GM12878 (cell line): Measurements from ENCODE around the gene DMD.

ENCODE experiments used
- CTCF ChIP-seq, 3 experiments: IDR thresholded peaks in 2 of 3; conservative IDR thresholded peaks in 1 of 3; 2 replicates each; pipeline ENCODE4 v1.5.1; 2011; ENCODE audit warnings: low read depth in 3 of 3, low read length in 3 of 3, mild to moderate bottlenecking in 3 of 3, control low read depth in 2 of 3, moderate library complexity in 2 of 3, inconsistent platforms in 1 of 3, mixed read lengths in 1 of 3; ENCODE audit not compliant: control insufficient read depth in 2 of 3, insufficient read depth in 1 of 3; ENCODE audit errors: extremely low read depth in 1 of 3
- EP300 ChIP-seq, 2 experiments: fragments of 150-350 bp in 1 of 2; IDR thresholded peaks; 2 replicates each; pipeline ENCODE4 v1.6.1; 2011 to 2012; ENCODE audit warnings: low read depth in 2 of 2, low read length in 2 of 2, borderline replicate concordance in 1 of 2, improper control_type of control experiment in 1 of 2, inconsistent platforms in 1 of 2; ENCODE audit not compliant: control insufficient read depth in 1 of 2
- EZH2 ChIP-seq: IDR thresholded peaks from 2 replicates; pipeline ENCODE4 v1.6.1; 2012; ENCODE audit warnings: low read depth, mild to moderate bottlenecking, control low read depth, inconsistent platforms, low read length, borderline replicate concordance; ENCODE audit not compliant: control insufficient read depth
- FOXM1 ChIP-seq: IDR thresholded peaks from 2 replicates; pipeline ENCODE4 v1.6.1; 2012; ENCODE audit warnings: low read depth, mild to moderate bottlenecking, inconsistent platforms, low read length, moderate library complexity
- PAX8 ChIP-seq: fragments of 450-650 bp; IDR thresholded peaks from 2 replicates; pipeline ENCODE4 v1.6.1; 2017; ENCODE audit warnings: mild to moderate bottlenecking, moderate library complexity
- POLR2A ChIP-seq: IDR thresholded peaks from 2 replicates; pipeline ENCODE4 v1.6.1; 2011; ENCODE audit warnings: low read depth, mild to moderate bottlenecking, low read length
- SREBF2 ChIP-seq: IDR thresholded peaks from 2 replicates; pipeline ENCODE4 v1.6.1; 2012; ENCODE audit warnings: mild to moderate bottlenecking, low read length
- STAT1 ChIP-seq: fragments of 450-650 bp; conservative IDR thresholded peaks from 2 replicates; pipeline ENCODE4 v1.6.1; 2014; ENCODE audit warnings: antibody characterized with exemption, mild to moderate bottlenecking
- ZBED1 ChIP-seq: IDR thresholded peaks from 2 replicates; pipeline ENCODE4 v1.6.1; 2016; ENCODE audit warnings: borderline replicate concordance
- ZBTB33 ChIP-seq: fragments of 450-650 bp; IDR thresholded peaks from 2 replicates; pipeline ENCODE4 v1.6.1; 2017; ENCODE audit warnings: mild to moderate bottlenecking
- ZZZ3 ChIP-seq: IDR thresholded peaks from 2 replicates; pipeline ENCODE4 v1.6.1; 2011; ENCODE audit warnings: low read depth; ENCODE audit not compliant: control insufficient read depth, insufficient read length

GRCh38 chrX:32153585-32153984 is 1057.8 kb downstream of the DMD start:
- no peak for TF ChIP-seq CTCF (IDR thresholded peaks at IDR 0.05 in 2 of 3, conservative IDR thresholded peaks at IDR 0.05 in 1 of 3; ENCODE audit: control insufficient read depth in 2 of 3, extremely low read depth in 1 of 3, insufficient read depth in 1 of 3, low read depth in 3 of 3, low read length in 3 of 3)
- TF ChIP-seq EP300 (IDR thresholded peaks at IDR 0.05; ENCODE audit: borderline replicate concordance in 1 of 2, control insufficient read depth in 1 of 2, low read depth in 2 of 2, low read length in 2 of 2), result no peak
- no peak for TF ChIP-seq EZH2
- TF ChIP-seq ZZZ3, result no peak
- TF ChIP-seq POLR2A, result no peak
- no peak for TF ChIP-seq FOXM1
- TF ChIP-seq SREBF2, result no peak
- no peak for TF ChIP-seq PAX8
- no peak for TF ChIP-seq ZBTB33
- no peak for TF ChIP-seq ZBED1
- no peak for TF ChIP-seq STAT1
